HL-60 (cell line): ENCODE data around the gene CDK2.
"Not testable (repeated sequence)": the region's sequence is repeated elsewhere in the genome, so short reads cannot be mapped to it uniquely, and the experiment has no call there.

Experiments used
- DNase-seq, 2 experiments: peaks; one replicate each; pipeline ENCODE4 v3.0.0-alpha.2; 2010 to 2020; ENCODE audit warnings: low read depth in 1 of 2, low spot score in 1 of 2
- H3K27ac ChIP-seq: fragments of 250-450 bp; sonication (Bioruptor Pico); replicated peaks from 2 replicates; pipeline ENCODE4 v1.5.1; 2020; ENCODE audit warnings: mild to moderate bottlenecking, moderate library complexity
- H3K27me3 ChIP-seq: fragments of 250-450 bp; sonication (Bioruptor Pico); 2 replicates; pipeline ENCODE4 v1.5.1; 2021; ENCODE audit warnings: mild to moderate bottlenecking, moderate library complexity; ENCODE audit not compliant: insufficient read depth, poor library complexity, severe bottlenecking
- H3K4me3 ChIP-seq: replicated peaks from 2 replicates; pipeline ENCODE4 v1.5.1; 2011; ENCODE audit warnings: mild to moderate bottlenecking, control low read depth, low read length; ENCODE audit not compliant: insufficient read depth
- GABPA ChIP-seq: IDR thresholded peaks from 2 replicates; pipeline ENCODE4 v1.6.1; 2012; ENCODE audit warnings: low read depth
- POLR2AphosphoS5 ChIP-seq: IDR thresholded peaks from 2 replicates; pipeline ENCODE4 v1.6.1; 2012; ENCODE audit warnings: low read depth
- SPI1 ChIP-seq: IDR thresholded peaks from 2 replicates; pipeline ENCODE4 v1.6.1; 2012; ENCODE audit warnings: low read depth, mild to moderate bottlenecking, borderline replicate concordance
- TF ChIP-seq, protein P1 (sequence below): IDR thresholded peaks from one replicate; pipeline ENCODE4 v1.5.1; 2011; ENCODE audit warnings: low read length, control low read depth, inconsistent platforms; ENCODE audit not compliant: insufficient read depth
- TF ChIP-seq, protein P2 (sequence below): IDR thresholded peaks from 2 replicates; pipeline ENCODE4 v1.6.1; 2012; ENCODE audit warnings: low read depth; ENCODE audit not compliant: insufficient replicate concordance

CDK2 gene

GRCh38 chr12:55997535-55997859 is 30.9 kb downstream of the CDK2 start:
- H3K27ac ChIP-seq, result peak overlapping the region; percentile 48
- DNase-seq, result no peak
- H3K4me3 ChIP-seq, result peak overlapping the region; percentile 74
- no peak for TF ChIP-seq SPI1
- TF ChIP-seq, protein P1, sequence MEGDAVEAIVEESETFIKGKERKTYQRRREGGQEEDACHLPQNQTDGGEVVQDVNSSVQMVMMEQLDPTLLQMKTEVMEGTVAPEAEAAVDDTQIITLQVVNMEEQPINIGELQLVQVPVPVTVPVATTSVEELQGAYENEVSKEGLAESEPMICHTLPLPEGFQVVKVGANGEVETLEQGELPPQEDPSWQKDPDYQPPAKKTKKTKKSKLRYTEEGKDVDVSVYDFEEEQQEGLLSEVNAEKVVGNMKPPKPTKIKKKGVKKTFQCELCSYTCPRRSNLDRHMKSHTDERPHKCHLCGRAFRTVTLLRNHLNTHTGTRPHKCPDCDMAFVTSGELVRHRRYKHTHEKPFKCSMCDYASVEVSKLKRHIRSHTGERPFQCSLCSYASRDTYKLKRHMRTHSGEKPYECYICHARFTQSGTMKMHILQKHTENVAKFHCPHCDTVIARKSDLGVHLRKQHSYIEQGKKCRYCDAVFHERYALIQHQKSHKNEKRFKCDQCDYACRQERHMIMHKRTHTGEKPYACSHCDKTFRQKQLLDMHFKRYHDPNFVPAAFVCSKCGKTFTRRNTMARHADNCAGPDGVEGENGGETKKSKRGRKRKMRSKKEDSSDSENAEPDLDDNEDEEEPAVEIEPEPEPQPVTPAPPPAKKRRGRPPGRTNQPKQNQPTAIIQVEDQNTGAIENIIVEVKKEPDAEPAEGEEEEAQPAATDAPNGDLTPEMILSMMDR, result no peak
- TF ChIP-seq, protein P2, sequence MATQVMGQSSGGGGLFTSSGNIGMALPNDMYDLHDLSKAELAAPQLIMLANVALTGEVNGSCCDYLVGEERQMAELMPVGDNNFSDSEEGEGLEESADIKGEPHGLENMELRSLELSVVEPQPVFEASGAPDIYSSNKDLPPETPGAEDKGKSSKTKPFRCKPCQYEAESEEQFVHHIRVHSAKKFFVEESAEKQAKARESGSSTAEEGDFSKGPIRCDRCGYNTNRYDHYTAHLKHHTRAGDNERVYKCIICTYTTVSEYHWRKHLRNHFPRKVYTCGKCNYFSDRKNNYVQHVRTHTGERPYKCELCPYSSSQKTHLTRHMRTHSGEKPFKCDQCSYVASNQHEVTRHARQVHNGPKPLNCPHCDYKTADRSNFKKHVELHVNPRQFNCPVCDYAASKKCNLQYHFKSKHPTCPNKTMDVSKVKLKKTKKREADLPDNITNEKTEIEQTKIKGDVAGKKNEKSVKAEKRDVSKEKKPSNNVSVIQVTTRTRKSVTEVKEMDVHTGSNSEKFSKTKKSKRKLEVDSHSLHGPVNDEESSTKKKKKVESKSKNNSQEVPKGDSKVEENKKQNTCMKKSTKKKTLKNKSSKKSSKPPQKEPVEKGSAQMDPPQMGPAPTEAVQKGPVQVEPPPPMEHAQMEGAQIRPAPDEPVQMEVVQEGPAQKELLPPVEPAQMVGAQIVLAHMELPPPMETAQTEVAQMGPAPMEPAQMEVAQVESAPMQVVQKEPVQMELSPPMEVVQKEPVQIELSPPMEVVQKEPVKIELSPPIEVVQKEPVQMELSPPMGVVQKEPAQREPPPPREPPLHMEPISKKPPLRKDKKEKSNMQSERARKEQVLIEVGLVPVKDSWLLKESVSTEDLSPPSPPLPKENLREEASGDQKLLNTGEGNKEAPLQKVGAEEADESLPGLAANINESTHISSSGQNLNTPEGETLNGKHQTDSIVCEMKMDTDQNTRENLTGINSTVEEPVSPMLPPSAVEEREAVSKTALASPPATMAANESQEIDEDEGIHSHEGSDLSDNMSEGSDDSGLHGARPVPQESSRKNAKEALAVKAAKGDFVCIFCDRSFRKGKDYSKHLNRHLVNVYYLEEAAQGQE, result no peak
- TF ChIP-seq POLR2AphosphoS5, result no peak
- no peak for TF ChIP-seq GABPA
- H3K27me3 ChIP-seq, result no peaks in the 10 kb centered on the region

DNA sequence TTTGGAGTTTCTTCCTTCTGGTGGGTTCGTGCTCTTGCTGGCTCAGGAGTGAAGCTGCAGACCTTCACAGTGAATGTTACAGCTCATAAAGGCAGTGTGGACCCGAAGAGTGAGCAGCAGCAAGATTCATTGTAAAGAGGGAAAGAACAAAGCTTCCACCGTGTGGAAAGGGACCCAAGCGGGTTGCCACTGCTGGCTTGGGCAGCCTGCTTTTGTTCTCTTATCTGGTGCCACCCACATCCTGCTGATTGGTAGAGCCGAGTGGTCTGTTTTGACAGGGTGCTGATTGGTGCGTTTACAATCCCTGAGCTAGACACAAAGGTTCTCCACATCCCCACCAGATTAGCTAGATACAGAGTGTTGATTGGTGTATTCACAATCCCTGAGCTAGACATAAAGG is 32.9 kb downstream of the CDK2 start:
- H3K4me3 ChIP-seq, H3K27ac ChIP-seq, H3K27me3 ChIP-seq, DNase-seq: not testable (repeated sequence)

- DNase-seq, H3K27ac ChIP-seq: not testable (repeated sequence)
Observed at GRCh38 chr12:55999999-56000540, 33.4 kb downstream of the CDK2 start.

DNA sequence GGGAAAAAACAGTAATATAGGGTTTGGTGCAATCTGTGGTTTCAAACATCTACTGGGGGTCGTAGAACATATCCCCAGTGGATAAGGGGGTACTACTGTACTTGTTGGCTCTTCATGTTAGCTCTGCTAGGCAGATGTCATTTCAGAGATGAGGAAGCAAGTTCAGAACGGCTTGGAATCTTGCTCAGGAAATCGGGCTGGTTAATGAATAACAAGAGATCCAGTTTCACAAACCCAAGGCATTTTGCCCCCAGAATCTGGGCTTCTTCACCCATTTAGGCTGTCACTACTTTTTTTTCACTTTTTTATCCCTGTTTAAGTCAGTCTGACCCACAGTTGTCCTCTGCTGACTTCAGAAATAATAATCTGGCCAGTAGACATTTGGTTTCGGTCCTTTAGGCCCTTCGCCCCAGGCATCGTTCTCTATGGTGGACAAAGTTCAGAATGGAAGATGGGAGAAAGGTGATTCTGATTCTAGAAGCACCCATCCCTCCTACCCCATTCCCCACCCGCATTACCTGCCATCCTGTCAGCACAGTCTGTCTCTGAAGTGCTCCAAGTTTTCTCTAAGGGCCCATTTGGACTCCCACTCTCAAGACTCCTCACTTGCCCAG is 35.0 kb downstream of the CDK2 start:
- Histone ChIP-seq H3K27me3 (no peaks in the 10 kb centered on the region), H3K4me3 (no peak overlapping the region), H3K27ac (no peak overlapping the region)
- TF ChIP-seq POLR2AphosphoS5 (no peak), SPI1 (no peak), GABPA (no peak)
- TF ChIP-seq, protein P2, result no peak
- TF ChIP-seq, protein P1, result no peak
- DNase-seq, result no peak

More at GRCh38 chr12:55999999-56000540, 33.4 kb downstream of the CDK2 start:
- H3K27me3 ChIP-seq, H3K4me3 ChIP-seq: not testable (repeated sequence)

DNA sequence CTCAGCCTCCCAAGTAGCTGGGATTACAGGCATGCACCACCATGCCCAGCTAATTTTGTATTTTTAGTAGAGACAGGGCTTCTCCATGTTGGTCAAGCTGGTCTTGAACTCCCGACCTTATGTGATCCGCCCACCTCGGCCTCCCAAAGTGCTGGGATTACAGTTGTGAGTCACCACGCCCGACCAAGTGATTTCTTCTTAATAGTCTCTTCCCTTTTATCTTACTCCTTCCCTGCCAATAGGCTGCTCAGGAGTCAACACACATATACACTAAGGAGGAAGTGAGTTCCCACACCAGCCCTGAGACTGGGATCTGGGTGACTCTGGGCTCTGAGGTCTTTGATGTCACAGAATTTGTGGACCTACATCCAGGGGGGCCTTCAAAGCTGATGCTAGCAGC is 36.7 kb downstream of the CDK2 start:
- DNase-seq, result peak in 1 of 2 experiments; percentile 37
- not testable (repeated sequence) for H3K4me3 ChIP-seq, H3K27ac ChIP-seq, H3K27me3 ChIP-seq
- peak; percentile 58; the same call in 1 of the 2 replicates for TF ChIP-seq SPI1
